GM19438 (cell line): ENCODE measurements around the gene FBXW8.

ENCODE experiments used
- ATAC-seq: cut with Tn5 transposase; IDR thresholded peaks from one replicate; pipeline ENCODE4 v1.9.1; 2021; ENCODE audit warnings: low read depth; ENCODE audit not compliant: unreplicated experiment

FBXW8 gene

GRCh38 chr12:116984098-116984497, 73.3 kb downstream of the FBXW8 start:
- no peak for ATAC-seq

GRCh38 chr12:116990329-116990728, 79.6 kb downstream of the FBXW8 start:
- no peak for ATAC-seq

- no peak for ATAC-seq
Measured at GRCh38 chr12:116990971-116991966, 80.5 kb downstream of the FBXW8 start.

GRCh38 chr12:116996093-116996492, 85.3 kb downstream of the FBXW8 start:
- ATAC-seq = no peak

- ATAC-seq = no peak
Measured at GRCh38 chr12:116996621-116997020, 85.9 kb downstream of the FBXW8 start.

- ATAC-seq = no peak
Measured at GRCh38 chr12:116999066-116999465, 88.3 kb downstream of the FBXW8 start.

GRCh38 chr12:117000316-117000715, 89.6 kb downstream of the FBXW8 start:
- no peak for ATAC-seq

- ATAC-seq = no peak
Measured at GRCh38 chr12:117002051-117002817, 91.5 kb downstream of the FBXW8 start.

- ATAC-seq = no peak
Measured at GRCh38 chr12:117003883-117004404, 93.2 kb downstream of the FBXW8 start.

GRCh38 chr12:117005417-117006046, 94.8 kb downstream of the FBXW8 start:
- no peak for ATAC-seq

GRCh38 chr12:117006333-117006732, 95.6 kb downstream of the FBXW8 start:
- no peak for ATAC-seq

- ATAC-seq = no peak
Measured at GRCh38 chr12:117007577-117007976, 96.8 kb downstream of the FBXW8 start.

- no peak for ATAC-seq
Measured at GRCh38 chr12:117009759-117010158, 99.0 kb downstream of the FBXW8 start.

GRCh38 chr12:117010693-117011451, 100.1 kb downstream of the FBXW8 start:
- ATAC-seq = no peak

- ATAC-seq = no peak
Measured at GRCh38 chr12:117011988-117012805, 101.4 kb downstream of the FBXW8 start.

GRCh38 chr12:117013726-117014125, 103.0 kb downstream of the FBXW8 start:
- no peak for ATAC-seq

GRCh38 chr12:117014342-117014887, 103.7 kb downstream of the FBXW8 start:
- ATAC-seq = no peak

GRCh38 chr12:117015811-117016210, 105.1 kb downstream of the FBXW8 start:
- no peak for ATAC-seq

GRCh38 chr12:117017807-117018206, 107.1 kb downstream of the FBXW8 start:
- no peak for ATAC-seq
